SJCRH30 (cell line): ENCODE results near the gene MYH8. TPM values are rescaled to one million over a fixed set of nuclear protein-coding genes. Genes with fewer than 3 reads are reported as not detected.
A peak's percentile ranks its signal among the peaks of the same experiment; 100 is the strongest.

Source experiments
- DNase-seq, 2 experiments: peaks; one replicate each; pipeline ENCODE4 v3.0.0-alpha.2; 2015 to 2020
- H3K27ac ChIP-seq: fragments of 250-450 bp; sonication (Bioruptor Pico); 2 replicates; pipeline ENCODE4 v1.5.1; 2020; ENCODE audit warnings: mild to moderate bottlenecking, moderate library complexity
- H3K27me3 ChIP-seq: fragments of 250-450 bp; sonication (Bioruptor Pico); 2 replicates; pipeline ENCODE4 v1.5.1; 2020; ENCODE audit warnings: mild to moderate bottlenecking, moderate library complexity
- H3K36me3 ChIP-seq: fragments of 250-450 bp; sonication (Bioruptor Pico); 2 replicates; pipeline ENCODE4 v1.5.1; 2020; ENCODE audit warnings: mild to moderate bottlenecking, moderate library complexity
- H3K4me1 ChIP-seq: fragments of 250-450 bp; sonication (Bioruptor Pico); 2 replicates; pipeline ENCODE4 v1.5.1; 2020; ENCODE audit warnings: mild to moderate bottlenecking, moderate library complexity
- H3K4me3 ChIP-seq: fragments of 250-450 bp; sonication (Bioruptor Pico); 2 replicates; pipeline ENCODE4 v1.5.1; 2020; ENCODE audit warnings: mild to moderate bottlenecking, moderate library complexity
- H3K9me3 ChIP-seq: fragments of 250-450 bp; sonication (Bioruptor Pico); replicated peaks from 2 replicates; pipeline ENCODE4 v1.5.1; 2020; ENCODE audit warnings: mild to moderate bottlenecking, moderate library complexity
- total RNA-seq: library from RNA; depleted of rRNA; stranded (reverse); fragments of >200 nt; shearing (Covaris generic); gene quantifications from 2 replicates; pipeline ENCODE4 v1.2.3, GENCODE V29; 2014

The MYH8 gene
- total RNA-seq, 1 experiment from 2014 or later = 0.16 TPM

- H3K9me3 ChIP-seq = no peaks in the 10 kb centered on the region
- no peak overlapping the region for H3K27ac ChIP-seq
- H3K4me1 ChIP-seq = peaks cover 14% of the 10 kb centered on the region
- no peaks in the 10 kb centered on the region for H3K27me3 ChIP-seq
- H3K36me3 ChIP-seq = no peaks in the 10 kb centered on the region
- no peak overlapping the region for H3K4me3 ChIP-seq
- no peak for DNase-seq
These were observed 6.6 kb downstream of the MYH8 start for GRCh38 chr17:10415161-10415560.

- no peaks in the 10 kb centered on the region for H3K9me3 ChIP-seq
- no peaks in the 10 kb centered on the region for H3K36me3 ChIP-seq
- no peaks in the 10 kb centered on the region for H3K27me3 ChIP-seq
- H3K4me3 ChIP-seq = no peak overlapping the region
- no peak for DNase-seq
- H3K4me1 ChIP-seq = no peaks in the 10 kb centered on the region
- H3K27ac ChIP-seq = no peak overlapping the region
These were observed 18.2 kb downstream of the MYH8 start for GRCh38 chr17:10403589-10403988.

- no peaks in the 10 kb centered on the region for H3K9me3 ChIP-seq
- no peak overlapping the region for H3K4me3 ChIP-seq
- DNase-seq = no peak
- no peak overlapping the region for H3K27ac ChIP-seq
- H3K36me3 ChIP-seq = no peaks in the 10 kb centered on the region
- no peaks in the 10 kb centered on the region for H3K27me3 ChIP-seq
- no peaks in the 10 kb centered on the region for H3K4me1 ChIP-seq
These were observed 23.4 kb downstream of the MYH8 start for GRCh38 chr17:10398352-10398751.

GRCh38 chr17:10396524-10397163 lies 25.1 kb downstream of the MYH8 start:
- H3K27ac ChIP-seq = no peak overlapping the region
- no peak for DNase-seq

DNA sequence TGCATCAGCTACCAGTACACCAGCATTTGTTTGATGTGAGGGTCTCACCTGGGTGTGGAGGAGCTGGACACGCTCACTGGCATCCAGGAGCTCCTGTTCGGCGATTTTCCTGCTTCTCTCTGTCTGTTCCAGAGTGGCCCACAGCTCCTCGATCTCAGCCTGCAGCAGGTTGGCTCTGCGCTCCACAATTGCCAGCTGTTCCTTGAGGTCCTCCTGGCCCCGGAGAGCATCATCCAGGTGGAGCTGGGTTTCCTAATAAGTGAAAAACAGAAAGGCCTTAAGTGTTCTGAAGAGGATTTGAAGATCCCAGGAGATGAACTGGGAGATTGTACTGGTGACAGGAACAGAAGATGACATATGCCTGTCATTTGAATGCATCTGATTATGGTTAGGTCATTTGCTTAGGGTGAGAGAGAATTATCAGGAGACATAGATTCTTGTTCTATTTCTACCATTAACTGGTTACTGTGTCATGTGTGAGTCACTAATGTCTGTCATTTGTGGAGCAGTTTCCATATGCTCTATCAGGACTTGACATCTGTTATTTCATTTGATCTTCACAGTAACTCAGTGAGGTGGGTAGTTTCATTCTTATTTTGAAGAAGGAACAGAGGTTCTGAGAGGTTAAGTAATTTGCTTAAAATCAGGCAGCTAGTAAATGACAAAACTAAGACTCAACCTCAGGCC lies 27.4 kb downstream of the MYH8 start:
- peaks cover 5% of the 10 kb centered on the region; the same call in 1 of the 2 replicates for H3K4me1 ChIP-seq
- no peaks in the 10 kb centered on the region for H3K9me3 ChIP-seq
- no peak overlapping the region for H3K27ac ChIP-seq
- H3K4me3 ChIP-seq = no peak overlapping the region
- no peaks in the 10 kb centered on the region for H3K27me3 ChIP-seq
- H3K36me3 ChIP-seq = no peaks in the 10 kb centered on the region
- DNase-seq = no peak

More at GRCh38 chr17:10396524-10397163, 25.1 kb downstream of the MYH8 start:
- Histone ChIP-seq H3K9me3 (no peaks in the 10 kb centered on the region), H3K36me3 (no peaks in the 10 kb centered on the region), H3K4me1 (no peaks in the 10 kb centered on the region), H3K27me3 (no peaks in the 10 kb centered on the region), H3K4me3 (no peak overlapping the region)

DNA sequence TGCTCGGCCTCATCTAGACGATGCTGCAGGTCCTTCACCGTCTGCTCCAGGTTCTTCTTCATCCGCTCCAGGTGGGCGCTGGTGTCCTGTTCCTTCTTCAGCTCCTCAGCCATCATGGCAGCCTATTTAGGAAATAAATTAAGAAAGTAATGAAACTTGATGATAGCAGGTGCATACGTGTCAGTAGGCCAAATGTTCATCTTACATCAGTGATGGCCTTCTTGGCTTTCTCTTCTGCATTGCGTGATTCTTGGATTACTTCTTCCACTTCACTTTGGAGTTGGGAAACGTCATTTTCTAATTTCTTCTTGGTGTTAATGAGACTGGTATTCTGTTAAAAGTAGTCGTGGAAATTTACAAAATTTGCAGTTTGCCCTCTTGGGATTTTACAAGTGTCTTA lies 28.9 kb downstream of the MYH8 start:
- H3K27ac ChIP-seq = no peak overlapping the region
- no peak for DNase-seq

DNA sequence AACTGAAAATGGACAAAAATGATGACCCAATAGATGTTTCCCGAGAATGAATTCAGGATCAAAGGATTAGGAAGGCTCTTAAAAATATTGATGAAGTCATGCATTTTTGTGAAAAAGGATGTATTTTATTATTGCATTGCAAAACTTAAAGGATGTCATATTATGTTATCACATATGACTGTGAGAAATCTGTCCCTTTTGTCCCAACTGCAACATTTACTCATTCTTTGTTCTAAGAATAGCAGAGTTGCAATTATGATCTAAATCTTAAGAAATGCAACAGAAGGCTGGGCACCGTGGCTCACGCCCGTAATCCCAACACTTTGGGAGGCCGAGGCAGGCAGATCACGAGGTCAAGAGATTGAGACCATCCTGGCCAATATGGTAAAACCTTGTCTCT lies 35.9 kb downstream of the MYH8 start:
- Histone ChIP-seq H3K36me3 (no peaks in the 10 kb centered on the region), H3K27ac (no peak overlapping the region), H3K9me3 (no peaks in the 10 kb centered on the region), H3K27me3 (no peaks in the 10 kb centered on the region), H3K4me3 (no peak overlapping the region), H3K4me1 (peaks cover 44% of the 10 kb centered on the region)
- no peak for DNase-seq

More for the DNA sequence above, 28.9 kb downstream of the MYH8 start:
- no peaks in the 10 kb centered on the region for H3K27me3 ChIP-seq
- no peaks in the 10 kb centered on the region for H3K9me3 ChIP-seq
- H3K4me1 ChIP-seq = peaks cover 5% of the 10 kb centered on the region; the same call in 1 of the 2 replicates
- H3K4me3 ChIP-seq = no peak overlapping the region
- no peaks in the 10 kb centered on the region for H3K36me3 ChIP-seq

GRCh38 chr17:10384175-10384574 lies 37.6 kb downstream of the MYH8 start:
- Histone ChIP-seq H3K36me3 (no peaks in the 10 kb centered on the region), H3K27me3 (no peaks in the 10 kb centered on the region), H3K27ac (peak overlapping the region; percentile 91), H3K4me1 (peaks cover 56% of the 10 kb centered on the region), H3K4me3 (peak overlapping the region; percentile 26), H3K9me3 (no peaks in the 10 kb centered on the region)
- DNase-seq = peak; percentile 86 to 92

DNA sequence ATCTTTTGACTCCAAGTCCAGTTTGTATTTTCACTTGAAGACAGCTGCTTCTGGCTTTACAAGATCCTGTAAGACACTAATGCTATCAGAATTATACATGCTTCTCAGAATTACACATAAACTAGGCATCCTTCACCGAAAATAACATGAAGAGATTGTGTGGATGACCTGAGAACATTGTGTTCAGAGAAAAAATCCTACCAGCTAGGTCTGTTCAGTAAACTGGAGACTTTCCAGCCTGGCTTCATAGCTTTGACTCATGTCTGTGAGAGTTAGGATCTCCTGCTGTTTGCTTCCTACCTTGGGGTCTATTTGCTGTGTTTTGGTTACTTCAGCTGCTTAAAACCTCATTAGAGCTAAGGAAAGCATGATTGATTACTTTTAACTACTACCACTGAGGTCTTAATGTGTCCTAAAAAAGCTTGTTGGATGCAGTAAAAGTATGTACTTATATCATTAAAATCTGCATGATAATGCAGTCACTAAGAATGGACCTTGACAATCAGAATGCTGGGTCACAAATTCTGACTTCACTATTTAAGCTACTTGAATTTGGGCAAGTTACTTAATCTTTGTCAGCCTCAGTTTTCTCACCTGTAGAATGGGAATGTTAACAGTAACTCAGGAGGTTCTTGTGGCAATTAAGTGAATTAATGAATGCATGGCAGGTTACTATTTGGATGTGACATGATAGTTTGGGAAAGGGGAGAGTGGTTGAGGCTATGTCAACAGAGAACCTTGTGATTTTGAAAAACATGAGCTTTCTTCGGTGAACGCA lies 40.9 kb downstream of the MYH8 start:
- no peaks in the 10 kb centered on the region for H3K9me3 ChIP-seq
- peak; percentile 46 to 80 for DNase-seq

DNA sequence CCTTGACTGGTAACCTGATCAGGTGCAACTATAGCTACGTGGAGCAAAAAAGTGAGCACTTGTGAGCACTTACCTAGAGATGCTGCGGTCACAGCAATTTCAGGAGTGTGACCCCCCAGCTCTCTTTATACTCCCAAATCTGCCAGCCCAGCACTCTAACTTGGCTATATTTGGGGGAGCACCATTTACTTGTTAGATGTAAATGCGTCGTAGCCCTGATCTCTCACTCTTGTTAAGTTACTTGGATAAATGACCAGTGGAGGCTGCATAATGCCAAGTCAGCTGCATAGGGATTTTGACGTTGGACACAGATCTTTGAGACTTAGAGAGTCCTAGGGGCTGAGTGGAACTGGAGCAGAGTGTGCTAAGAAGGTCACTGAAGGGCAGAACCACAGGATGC lies 48.8 kb downstream of the MYH8 start, which contains the start of gene MYH13:
MYH13 (minus strand) TSS at position 101 of the 400 bp plus-strand sequence. CDS start 8,476 bp downstream, outside the sequence.
- H3K4me1 ChIP-seq = no peaks in the 10 kb centered on the region
- H3K27ac ChIP-seq = no peak within 1 kb of the TSS
- no peaks in the 10 kb centered on the region for H3K9me3 ChIP-seq
- DNase-seq = no peak
- H3K36me3 ChIP-seq = no peaks in the 10 kb centered on the region
- H3K27me3 ChIP-seq = no peaks in the 10 kb centered on the region
- H3K4me3 ChIP-seq = no peak within 1 kb of the TSS

More for the DNA sequence above, 40.9 kb downstream of the MYH8 start:
- Histone ChIP-seq H3K4me1 (peaks cover 57% of the 10 kb centered on the region), H3K27ac (peak overlapping the region; percentile 45), H3K36me3 (no peaks in the 10 kb centered on the region), H3K27me3 (no peaks in the 10 kb centered on the region), H3K4me3 (no peak overlapping the region)

DNA sequence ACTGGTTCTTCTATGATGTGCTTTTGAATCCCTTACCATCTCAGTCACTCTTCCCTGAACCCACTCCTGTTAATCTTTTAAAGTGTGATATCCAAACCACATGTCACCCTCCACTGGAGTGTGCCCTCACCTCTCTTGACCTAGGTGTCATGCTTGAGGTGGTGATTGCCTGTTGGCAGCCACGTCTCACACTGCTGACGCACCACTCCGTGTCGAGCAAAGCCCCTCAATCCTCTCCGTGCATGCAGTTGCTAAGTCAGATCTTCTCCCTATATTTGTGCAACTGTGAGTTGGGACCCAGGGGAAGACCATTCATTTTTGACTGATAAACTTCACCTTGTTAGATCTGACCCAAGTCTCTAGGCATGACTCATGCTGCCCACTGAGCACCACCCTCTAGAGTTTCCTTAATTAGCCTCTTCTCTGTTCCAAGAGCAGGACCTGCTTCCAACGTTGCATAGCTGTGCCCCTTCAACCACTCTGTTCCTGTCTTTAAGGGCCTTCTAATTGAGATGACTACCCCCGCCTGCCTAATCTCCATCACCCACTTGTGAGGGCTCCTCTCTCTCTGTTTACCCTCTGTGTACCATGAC lies 51.6 kb downstream of the MYH8 start:
- Histone ChIP-seq H3K36me3 (no peaks in the 10 kb centered on the region), H3K27ac (no peak overlapping the region), H3K4me1 (no peaks in the 10 kb centered on the region), H3K4me3 (no peak overlapping the region), H3K9me3 (no peaks in the 10 kb centered on the region), H3K27me3 (no peaks in the 10 kb centered on the region)
- no peak for DNase-seq

DNA sequence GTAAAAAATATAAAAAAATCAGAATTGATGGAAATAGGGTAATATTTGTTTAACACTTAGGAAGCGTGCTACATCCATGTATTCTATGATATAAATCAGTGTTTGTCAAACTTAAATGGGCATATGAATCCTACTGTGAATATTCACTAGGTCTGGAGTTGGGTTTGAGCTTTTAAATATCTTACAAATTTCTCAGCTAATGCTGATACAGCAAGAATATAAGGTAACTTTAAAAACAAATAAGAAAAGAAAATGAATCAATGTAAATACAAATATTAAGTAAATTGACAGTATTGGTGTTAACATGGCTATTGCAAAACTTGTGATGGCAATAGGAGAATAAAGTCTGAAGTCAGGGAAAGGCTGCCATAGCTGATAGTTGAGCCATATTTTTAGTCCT lies 52.5 kb downstream of the MYH8 start:
- Histone ChIP-seq H3K27me3 (no peaks in the 10 kb centered on the region), H3K9me3 (no peaks in the 10 kb centered on the region), H3K4me1 (no peaks in the 10 kb centered on the region), H3K36me3 (no peaks in the 10 kb centered on the region), H3K4me3 (no peak overlapping the region), H3K27ac (no peak overlapping the region)
- no peak for DNase-seq

DNA sequence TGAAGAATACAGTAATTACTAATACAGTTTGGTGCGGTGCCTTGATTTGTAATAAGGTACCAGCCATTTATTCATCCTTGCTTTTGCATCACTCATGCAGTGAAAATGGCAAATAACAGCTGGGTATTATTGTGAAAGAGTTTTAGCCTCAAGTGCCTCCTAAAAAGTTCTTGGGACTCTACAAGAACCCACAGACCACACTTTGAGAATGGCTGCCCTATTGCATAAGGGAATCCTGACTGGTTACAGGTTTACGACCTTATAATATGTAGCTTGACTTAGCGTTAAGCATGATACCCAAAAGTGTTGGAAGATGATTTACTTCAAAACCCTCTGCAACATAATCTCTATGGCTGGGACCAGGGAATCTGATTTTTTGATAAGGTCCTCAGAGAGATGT lies 53.2 kb downstream of the MYH8 start:
- H3K9me3 ChIP-seq = no peaks in the 10 kb centered on the region
- DNase-seq = no peak

DNA sequence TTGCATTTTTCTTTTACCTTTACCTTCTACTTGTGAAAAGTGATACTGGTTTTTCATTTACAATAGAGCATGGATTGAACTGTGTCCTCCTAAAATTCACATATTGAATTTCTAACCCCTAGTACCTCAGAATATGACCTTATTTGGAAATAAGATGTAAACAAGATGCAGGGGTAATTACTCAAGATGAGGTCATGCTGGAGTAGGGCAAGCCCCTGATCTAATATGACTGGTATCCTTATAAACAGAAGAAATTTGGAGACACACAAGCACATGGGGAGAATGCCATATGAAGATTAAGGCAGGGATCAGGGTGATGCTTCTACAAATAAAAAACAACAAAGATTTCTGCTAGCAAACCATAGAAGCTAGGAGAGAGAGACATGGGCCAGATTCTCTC lies 61.2 kb downstream of the MYH8 start:
- Histone ChIP-seq H3K4me1 (peaks cover 8% of the 10 kb centered on the region), H3K27me3 (no peaks in the 10 kb centered on the region), H3K4me3 (no peak overlapping the region), H3K27ac (no peak overlapping the region), H3K9me3 (no peaks in the 10 kb centered on the region), H3K36me3 (no peaks in the 10 kb centered on the region)
- DNase-seq = no peak

More for the DNA sequence above, 53.2 kb downstream of the MYH8 start:
- H3K4me3 ChIP-seq = no peak overlapping the region
- H3K27ac ChIP-seq = no peak overlapping the region
- H3K27me3 ChIP-seq = no peaks in the 10 kb centered on the region
- no peaks in the 10 kb centered on the region for H3K4me1 ChIP-seq
- no peaks in the 10 kb centered on the region for H3K36me3 ChIP-seq

DNA sequence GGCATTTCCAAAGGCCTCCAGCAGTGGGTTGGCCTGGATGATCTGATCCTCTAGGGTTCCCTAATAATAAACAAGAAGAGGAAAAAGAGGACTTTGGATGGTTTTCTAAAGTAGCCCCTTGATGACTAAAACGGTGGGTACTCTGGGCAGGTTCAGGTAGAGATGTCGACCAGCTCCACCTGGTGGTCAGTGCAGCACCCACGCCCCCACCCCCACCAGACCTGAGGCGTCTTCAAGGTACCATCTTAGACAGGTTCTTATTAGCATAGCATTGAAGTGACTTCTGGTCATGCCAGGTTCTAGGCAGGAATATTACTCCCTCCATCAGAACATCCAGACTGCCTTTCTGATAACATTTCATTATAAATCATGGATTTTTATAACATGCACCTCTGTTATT lies 64.0 kb downstream of the MYH8 start:
- Histone ChIP-seq H3K9me3 (no peaks in the 10 kb centered on the region), H3K36me3 (no peaks in the 10 kb centered on the region)

More for the DNA sequence above, 64.0 kb downstream of the MYH8 start:
- DNase-seq = peak in 1 of 2 experiments; percentile 14
- Histone ChIP-seq H3K27me3 (no peaks in the 10 kb centered on the region), H3K4me3 (no peak overlapping the region), H3K27ac (no peak overlapping the region), H3K4me1 (peaks cover 19% of the 10 kb centered on the region)
